NCI-H2171 (cell line): ENCODE data around the gene ASCC1.
A peak's percentile ranks its signal among the peaks of the same experiment; 100 is the strongest.

Experiments
- DNase-seq: peaks from one replicate; lab custom pipeline; 2025; lab: John Stamatoyannopoulos, UW

The ASCC1 gene

DNA sequence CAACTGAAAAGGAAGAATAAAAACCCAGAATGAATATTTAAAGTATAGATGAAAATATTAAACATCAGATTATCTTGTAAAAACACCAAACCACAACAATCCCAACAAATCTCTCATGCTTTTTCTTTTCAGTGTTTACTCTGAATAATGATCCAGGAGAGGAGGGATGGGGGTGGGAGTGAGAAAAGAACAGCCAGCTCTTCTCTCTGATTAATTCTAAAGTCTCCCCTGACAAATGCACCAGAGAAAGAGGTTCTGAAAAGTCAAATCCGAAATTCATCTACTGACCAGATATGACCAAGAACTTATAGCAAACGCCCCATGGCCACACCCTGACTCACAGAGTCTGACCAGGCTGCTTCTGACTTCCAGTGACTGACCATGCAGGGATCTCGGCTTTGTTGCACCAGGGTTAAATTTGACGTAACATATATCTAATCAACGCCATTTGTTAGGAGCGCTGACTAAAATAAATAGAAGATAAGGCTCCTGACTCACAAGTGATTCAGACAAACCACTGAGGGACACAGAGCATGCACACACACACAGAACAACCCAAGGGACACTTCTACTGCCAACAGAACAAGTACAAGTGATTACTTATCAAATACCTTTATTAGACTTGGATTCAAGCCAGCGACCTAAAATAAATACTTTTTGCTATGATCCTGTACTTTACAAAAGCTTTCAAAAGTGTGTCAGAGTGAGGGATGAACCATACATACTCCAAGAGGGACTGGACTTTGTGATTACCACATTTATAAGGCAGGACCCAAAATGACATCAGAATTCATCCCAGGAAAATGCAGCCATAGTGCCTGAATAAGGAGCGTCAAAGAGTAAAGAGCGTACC, 118.4 kb downstream of the ASCC1 start:
- DNase-seq: no peak

DNA sequence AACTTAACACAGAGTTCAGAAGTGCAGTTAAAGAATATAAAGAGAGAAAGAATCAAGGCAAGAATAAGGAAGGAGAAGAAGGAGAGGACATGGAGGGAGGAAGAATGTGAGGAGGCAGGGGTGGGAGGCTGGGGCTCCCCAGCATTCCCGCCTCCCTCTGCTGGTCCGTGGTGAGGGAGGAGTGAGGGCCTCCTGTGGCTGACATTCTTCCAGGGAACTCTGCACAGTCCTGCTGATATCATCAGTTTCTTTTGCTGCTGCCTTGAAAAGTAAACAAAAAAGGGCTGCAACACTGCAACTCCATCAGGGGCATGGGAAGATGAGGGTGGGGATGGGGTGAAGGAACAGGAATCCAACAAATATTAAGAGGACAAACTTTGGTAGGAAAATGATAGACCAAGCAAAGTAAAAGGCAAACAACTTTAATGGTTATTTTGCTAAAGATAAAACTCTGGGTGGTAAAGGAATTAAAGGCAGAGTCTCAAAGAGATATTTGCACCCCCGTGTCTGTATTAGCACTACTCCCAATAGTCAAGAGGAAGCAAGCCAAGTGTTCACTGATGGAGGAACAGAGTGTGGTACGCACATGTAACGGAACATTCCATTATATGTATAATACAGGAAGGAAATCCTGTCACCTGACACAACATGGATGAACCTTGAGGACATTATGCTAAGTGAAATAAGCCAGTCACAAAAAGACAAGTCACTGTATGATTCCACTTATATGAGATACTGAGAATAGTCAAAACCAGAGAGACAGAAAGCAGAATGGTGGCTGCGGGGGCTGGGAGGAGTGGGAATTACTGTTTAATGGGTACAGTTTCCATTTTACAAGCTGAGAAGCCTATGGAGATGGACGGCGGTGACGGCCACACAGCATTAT, 119.7 kb downstream of the ASCC1 start:
- DNase-seq: no peak

DNA sequence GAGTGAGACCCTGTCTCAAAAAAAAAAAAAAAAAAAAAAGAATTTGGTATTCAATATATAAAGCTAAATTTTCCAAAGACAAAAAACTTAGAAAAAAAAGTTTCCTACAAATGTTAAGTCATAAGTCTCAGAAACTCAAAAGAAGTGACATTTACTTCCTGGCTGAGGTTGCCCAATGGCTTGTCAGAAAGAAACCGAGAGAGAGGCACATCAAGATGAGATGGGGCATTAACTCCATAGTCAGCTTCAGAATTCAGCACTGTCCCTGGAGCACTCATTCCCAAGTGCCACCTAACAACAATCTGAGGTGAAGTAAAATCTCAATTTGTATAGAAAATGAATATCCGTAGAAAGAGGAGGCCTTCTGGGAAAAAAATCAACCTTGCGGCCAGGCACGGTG, 120.9 kb downstream of the ASCC1 start:
- DNase-seq: no peak

DNA sequence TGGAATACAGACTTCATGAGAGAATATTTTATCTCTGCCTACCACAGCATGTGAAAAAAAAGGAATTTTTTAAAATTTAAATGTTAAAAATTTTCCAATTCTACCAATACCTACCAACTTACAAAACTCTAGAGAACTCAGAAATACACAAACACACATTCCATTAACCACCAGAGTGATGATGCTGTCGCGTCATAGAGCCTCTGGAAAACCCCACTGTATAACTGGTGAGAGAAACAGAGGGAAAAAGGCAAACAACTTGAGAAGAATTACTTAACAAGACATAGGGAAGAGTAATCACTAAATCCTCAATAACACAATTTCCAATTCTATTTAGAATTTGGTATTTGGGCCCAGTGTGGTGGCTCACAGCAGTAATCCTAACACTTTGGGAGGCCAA, 121.5 kb downstream of the ASCC1 start:
- no peak for DNase-seq

DNA sequence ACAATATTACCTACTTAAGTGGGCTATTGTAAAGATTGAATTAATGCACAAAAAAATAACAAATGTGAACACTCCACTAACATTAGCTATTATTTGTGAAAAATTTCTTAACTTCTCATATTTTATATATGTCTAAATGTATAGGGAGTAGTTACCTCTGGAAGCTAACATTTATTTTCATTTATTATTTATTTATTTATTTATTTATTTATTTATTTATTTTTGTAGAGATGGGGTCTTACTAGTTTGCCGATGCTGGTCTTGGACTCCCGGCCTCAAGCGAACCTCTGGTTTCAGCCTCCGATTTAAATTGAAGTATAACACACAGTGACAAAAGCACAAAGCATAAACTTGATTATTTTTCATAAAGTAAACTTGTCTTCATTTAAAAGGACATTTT, 122.6 kb downstream of the ASCC1 start:
- DNase-seq: no peak

DNA sequence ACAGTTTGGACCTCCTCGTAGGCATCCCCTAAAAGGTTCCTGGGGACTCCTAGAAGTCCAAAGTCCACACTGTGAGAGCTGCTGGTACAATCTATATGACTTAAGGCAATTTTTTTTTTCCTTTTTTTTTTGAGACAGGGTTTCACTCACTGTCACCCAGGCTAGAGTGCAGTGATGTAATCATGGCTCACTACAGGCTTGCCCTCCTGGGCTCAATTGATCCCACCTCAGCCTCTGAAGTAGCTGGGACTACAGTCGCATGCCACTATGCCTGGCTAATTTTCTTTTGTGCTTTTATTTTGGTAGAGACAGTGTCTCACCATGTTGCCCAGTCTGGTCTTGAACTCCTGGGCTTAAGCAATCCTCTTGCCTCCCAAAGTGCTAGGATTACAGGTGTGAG, 123.1 kb downstream of the ASCC1 start:
- no peak for DNase-seq

DNA sequence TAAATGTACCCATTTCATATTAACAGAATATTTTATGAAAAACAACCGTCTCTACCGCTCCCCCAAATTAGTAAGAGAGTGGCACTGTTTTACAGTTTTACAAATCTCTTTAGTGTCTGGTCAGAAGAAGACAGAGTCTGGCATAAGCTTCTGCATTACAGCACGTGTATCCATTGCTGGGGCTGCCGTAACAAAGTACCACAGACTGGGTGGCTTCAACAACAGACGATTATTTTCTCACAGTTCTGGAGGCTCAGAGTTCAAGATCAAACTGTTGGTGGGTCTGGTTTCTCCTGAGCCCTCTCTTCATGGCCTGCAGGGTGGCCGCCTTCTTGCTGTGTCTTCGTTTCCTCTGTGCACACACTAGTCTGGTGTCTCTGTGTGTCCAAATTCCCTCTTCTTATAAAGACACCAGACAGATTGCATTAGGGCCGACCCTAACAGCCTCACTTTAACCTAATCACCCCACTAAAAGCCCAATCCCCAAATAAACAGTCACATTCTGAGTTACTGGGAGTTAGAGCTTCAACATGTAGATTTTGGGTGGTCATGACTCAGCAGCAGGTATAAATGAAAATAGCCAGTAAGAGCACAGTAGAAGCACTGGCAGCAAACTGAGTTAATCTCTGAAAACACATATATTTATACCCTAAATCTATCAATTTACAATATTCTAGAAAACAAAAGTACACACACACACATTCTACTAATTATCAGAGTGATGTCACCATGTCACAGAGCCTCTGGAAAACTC, 123.7 kb downstream of the ASCC1 start:
- DNase-seq: no peak

DNA sequence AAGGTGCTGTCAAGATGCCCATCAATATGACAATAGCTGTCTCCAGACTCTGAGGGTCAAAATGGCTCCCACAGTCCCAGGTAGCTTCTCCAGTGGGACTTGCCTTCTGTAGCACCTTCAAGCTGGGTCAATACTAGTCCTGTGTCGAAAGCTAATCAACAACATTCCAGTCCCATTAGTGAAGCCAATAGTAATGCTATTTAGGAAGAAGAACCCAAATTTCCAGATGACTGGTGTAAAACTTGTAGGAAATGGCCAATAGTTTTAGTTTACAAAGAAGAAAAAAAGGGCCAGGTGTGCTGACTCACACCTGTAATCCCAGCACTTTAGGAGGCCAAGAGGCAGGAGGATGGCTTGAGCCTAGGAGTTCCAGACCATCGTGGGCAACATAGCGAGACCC, 125.8 kb downstream of the ASCC1 start:
- DNase-seq: no peak

DNA sequence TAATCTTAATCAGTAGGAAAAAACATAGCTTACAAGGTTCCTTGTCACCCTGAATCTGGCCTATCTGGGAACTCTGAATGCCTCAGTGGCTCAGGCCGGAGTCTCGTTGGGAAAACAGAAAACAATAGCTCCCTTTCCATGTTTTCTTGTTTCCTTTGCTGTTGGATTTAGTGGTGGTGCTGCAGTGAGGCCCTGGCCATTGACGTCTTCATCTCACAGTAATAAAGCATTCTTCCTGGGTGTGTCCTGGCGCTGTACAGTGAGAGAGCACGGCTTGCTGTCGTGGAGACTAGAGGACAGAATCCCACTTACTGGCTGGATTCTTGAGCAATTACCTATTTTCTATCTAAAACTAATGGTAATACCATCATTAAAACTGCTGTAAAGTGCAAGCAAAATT, 126.5 kb downstream of the ASCC1 start:
- no peak for DNase-seq

DNA sequence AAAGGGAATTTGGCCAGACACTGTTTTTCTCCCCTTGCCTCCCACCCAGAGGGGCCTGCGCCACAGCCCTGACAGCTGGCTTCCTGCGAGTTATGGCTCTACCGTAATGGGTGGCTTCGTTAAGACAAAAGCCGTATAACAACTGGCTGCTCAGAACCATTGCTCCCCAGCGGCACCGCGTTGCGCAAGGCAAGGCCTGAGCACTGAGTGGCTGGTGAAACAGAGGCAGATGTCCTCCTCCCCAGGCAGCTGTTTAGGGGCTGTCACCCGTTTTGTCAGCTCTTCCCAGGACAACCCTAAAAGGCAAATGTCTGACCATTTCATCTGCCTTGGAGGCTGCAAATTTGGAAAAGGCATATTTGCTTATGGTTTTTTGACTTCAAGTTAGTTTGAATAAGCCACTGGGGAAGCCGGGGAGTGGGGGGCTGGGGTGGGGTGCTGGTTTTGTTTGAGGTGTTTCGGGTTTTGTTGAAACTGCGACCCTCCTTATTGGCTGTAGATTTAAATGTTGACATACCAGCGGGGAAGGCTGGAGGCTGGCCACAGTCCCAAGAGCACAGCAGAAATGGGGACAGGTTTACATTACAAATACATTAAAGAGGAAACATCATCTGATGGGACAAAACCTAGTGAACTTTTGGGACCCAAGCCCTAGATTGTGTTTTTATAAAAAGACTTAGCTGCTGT, 127.0 kb downstream of the ASCC1 start:
- no peak for DNase-seq

DNA sequence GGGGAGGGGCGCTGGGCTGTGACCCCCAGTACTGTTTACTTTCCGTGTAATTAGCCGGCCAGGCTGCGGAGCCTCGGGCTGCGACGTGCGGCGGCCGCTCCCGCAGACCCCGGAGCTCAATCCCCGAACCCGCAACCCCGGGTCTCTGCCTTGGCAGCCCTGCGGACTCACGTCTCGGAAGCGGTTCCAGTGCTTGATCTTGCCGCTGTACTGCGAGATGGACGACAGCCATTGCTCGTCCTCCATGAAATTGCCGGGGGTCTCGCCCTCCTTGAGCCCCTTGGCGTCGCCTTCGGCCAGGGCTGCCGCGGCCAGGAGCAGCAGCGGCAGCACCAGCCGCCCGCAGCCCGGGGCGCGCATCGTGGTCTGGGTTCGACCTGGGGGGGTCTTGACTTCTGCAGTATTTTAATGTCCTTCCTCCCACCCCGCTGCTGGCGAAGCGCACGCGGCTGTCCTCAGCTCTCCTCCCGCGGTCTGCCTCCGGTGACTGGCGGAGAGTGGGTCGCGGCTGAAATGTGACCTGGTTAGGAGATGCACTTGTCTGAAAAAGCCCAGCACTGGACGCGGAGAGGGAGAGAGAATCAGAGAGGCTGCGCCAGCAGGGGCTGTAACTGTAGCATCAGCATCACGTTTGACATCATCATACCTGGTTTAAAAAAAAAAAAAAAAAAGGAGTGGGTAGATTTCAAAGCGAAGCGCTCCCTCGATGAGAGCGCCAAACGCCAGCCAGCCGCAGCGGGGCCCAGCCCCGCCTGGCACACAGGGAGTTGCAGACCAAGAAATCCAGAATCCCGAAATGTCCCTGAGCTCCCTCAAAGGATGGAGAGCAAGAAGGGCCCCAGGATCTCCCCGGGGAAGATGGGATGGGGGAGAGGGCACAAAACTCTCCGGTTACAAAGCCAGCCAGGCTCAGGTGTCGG, 127.8 kb downstream of the ASCC1 start, which contains the start of gene SPOCK2:
TSS of gene SPOCK2 (minus strand) at position 583 of the 920 bp plus-strand sequence. CDS start at position 360, 223 bp downstream.
- DNase-seq: peak; percentile 80

DNA sequence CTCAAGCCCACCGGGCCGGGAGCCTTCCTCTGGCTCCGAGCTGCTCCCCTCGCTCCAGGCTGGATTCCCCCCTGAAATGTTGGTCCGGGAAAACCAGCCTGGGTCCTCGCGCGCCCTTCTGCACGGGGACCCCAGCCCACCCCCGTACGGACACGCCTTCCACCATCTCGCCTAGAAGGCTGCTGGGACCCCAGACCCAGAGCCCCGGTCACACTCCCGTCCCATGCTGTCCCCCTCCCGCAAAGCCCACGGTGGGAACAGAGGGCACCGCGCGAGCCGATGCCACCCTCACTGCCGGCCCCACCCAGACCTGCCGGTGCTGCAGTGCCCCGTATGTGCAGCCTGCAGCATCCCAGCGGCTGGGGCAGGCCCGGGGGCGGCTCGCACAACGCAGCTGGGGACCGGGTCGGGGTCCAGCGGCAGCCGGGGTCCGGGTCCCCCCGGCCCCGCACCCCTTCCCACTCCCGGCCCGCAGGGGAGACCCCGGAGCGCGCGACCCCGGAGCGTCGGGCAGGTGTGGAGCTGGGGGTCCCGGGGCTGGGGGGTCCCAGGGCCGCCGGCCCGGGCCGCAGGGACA, 128.6 kb downstream of the ASCC1 start:
- no peak for DNase-seq

DNA sequence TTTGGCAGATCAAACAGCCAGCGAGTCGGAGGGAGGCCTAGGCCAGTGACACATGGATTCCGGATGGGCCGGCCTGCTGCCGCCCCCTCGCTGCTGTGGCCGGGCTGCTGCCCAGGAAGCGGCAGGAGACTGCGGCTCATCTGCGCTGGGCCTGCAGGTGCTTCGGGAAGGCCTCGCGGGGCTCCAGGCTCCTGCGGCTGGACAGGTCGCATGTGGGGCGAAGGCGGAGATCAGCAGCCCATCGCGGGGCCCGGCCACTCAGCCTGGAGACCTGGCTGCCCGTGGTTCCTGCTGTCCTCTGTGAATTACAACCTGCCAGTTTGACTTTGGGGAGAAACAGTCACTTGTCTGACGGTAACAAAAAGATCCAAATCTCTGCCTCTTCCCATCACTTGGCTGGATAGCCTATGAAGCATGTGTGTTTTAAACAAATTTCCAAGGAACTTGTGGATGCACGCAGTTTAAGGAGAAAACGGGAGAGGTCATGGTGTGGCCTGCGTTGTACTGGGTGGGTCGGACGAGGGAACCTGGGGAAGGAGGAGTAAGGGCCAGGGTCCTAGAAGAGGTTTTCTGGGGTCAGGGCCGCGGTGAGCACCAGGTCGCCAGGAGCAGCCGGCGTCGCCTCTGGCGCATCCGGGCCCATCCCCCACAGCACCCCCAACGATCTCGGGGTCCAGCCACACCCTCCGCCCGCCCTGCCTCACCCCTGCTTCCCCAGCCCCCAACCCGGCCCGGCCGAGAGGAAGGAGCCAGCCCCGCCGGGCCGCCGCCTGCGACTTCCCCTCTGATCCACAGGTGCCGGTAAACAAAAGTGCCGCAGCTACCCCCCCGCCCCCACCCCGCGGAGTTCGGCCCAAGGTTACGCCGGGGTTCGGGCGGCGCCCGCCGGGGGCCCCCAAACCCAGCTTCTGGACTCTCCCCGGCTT, 129.3 kb downstream of the ASCC1 start:
- DNase-seq: no peak

DNA sequence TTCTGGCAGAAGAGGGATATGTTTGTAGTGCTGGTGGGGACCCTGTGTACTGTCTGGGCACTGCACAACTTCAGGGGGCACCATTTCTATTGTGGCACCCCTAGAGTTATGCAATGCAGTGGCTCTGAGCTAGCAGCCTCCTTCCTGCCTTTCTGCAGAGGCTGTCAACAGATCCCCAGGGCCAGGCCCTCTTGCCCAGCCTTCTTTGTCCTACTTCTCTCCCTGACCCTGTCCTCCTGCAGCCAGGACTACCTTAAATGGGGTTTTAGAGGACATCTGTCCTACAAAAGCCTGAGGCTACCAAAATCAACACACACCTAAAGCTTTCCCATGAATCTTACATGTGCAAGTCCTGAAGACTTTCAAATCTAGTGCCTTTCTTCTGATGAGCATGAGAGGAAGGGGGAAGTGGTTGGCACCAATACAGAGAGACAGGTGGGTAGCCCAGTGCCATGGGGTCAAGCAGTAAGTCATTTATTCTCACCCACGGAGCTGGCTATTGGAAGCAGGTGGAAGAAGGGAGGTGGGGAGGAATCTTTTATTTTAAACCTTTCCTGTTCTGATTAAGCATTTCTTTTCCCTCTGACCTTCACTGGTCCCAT, 130.1 kb downstream of the ASCC1 start:
- no peak for DNase-seq

DNA sequence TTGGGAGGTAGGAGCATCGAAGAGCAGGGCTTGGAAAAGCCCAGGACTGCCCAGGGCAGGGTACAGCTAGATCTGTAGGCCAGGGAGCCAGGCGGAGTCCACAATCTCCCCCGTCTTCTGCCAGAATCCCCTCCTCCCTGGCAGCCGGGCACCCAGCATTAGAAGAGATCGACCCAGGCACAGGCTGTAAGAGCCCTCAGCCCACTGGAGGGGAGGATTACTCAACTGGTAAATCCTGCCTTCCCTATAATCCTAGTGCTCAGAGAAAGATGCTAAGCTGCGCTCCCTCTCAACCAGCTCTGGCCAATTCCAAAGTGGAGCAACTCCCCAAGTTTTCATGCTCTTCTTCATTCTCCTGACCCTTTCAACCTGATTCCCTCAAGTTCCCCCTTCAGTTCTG, 130.9 kb downstream of the ASCC1 start:
- DNase-seq: no peak

DNA sequence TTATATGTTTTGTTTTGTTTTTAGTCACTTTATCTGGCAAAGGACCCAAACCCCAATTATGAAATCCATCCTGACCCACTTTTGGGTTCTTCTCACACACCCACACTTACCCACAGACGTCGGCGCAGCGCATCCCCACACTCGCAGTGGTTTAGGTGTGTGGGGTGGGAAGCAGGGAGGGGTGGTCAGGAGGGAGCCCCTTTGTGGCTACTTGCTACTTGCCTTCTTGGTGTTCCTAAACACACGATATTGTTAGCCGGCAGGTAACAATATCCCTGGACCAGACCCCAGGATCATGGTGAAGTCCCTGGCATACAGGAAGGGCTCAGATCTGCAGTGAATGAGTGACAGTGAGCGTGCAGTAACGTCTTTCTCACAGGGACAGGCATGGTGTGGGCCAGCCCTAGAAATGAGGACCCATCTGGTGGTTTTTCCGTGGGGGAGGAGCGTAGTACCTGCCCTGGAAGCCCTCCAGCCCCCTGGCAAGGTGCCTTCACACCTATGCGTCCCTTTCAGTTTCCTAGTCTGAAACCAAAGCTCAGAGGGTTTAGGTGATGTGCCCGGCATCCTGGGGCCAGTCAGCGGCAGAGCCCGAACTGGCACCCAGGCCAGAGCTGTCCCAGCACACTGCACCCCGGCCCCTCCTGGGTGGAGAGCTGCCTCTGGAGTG, 132.2 kb downstream of the ASCC1 start:
- no peak for DNase-seq

DNA sequence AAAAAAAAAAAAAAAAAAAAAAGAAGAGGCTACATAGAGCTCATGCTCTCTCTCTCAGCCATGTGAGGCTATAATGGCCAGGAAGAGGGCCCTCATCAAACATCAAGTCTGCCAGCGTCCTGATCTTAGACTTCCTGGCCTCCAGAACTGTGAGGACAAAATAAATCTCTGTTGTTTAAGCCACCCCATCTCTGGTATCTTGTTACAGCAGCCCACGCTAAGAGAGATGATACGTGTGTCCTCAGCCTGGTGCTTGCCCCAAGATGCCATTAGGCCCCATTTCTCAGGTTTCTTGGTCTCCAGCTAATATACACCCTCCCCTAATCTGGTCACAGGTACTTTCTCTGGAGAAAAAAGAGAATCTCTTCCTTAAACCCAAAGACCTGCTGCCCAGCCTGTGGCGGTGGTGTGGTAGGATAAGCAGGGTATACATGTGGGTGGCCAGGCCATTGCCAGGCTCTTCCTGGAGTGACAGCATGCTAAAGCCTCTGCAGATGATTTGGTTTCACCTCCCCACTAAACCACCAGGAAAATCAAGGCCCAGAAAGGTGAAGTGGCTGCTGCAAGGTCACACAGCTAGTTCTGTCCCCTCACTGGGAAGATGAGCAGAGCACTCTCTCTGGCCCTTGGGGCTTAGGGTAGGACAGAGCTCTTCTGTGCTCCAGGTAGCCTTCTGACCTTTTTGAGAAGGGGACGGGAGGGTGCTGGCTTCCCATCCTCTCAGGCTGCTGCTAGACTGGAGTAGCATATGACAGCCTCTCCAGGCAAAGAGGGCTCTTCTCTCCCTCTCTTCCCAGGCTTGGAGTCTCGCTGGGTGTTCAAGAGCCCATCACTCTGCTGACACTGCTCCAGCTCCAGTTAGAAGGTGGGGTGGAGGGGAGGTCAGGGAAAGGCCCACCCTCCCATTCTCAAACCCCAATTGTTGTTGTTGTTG, 133.0 kb downstream of the ASCC1 start:
- DNase-seq: no peak
